H1 (cell line): ENCODE results near the gene TOGARAM1. TPM values are rescaled to one million over a fixed set of nuclear protein-coding genes. Genes with fewer than 3 reads are reported as not detected.

Experiments
- CHD1 ChIP-seq: IDR thresholded peaks from 2 replicates; pipeline ENCODE4 v1.6.1; 2012; ENCODE audit warnings: low read depth, low read length, improper control_type of control experiment
- CTBP2 ChIP-seq: IDR thresholded peaks from 2 replicates; pipeline ENCODE4 v1.7.0; 2011; ENCODE audit warnings: borderline replicate concordance, mild to moderate bottlenecking, moderate library complexity, mixed read lengths, low read length; ENCODE audit not compliant: insufficient read depth, insufficient read length
- NRF1 ChIP-seq: IDR thresholded peaks from 2 replicates; pipeline ENCODE4 v1.6.1; 2011; ENCODE audit warnings: mild to moderate bottlenecking, low read depth, low read length, improper control_type of control experiment
- SP1 ChIP-seq: IDR thresholded peaks from 2 replicates; pipeline ENCODE4 v1.6.1; 2011; ENCODE audit warnings: low read depth, low read length
- USF2 ChIP-seq: IDR thresholded peaks from 2 replicates; pipeline ENCODE4 v1.6.1; 2011; ENCODE audit warnings: low read length, improper control_type of control experiment
- polyA plus RNA-seq, 7 experiments: library from polyadenylated mRNA; depleted of rRNA in 3 of 7; stranded (reverse) in 5 of 7; unstranded in 2 of 7; fragments of >200 nt in 5 of 7; fragments of 200-250 nt in 2 of 7; gene quantifications; 1 replicate in 5 of 7; 2 replicates in 1 of 7; 4 replicates in 1 of 7; pipeline versions ENCODE4 v1.2.1 to v1.2.3, GENCODE V29; 2011 to 2013; ENCODE audit warnings: missing spikeins in 2 of 7, mixed read lengths in 2 of 7
- total RNA-seq: library from RNA; stranded (reverse); fragmentation: NEBNext Ultra II Directional; extraction: Animal tissue kit (Norgen Biotek cat#: 25700); gene quantifications from 2 replicates; pipeline ENCODE4 v1.2.1, GENCODE V29; 2021

TOGARAM1 gene
- total and polyA plus RNA-seq, 2 of the 8 experiments (the other 6 are each of a cell fraction or from before 2014, with no cell fraction given): 2.5 to 6.8 TPM

DNA sequence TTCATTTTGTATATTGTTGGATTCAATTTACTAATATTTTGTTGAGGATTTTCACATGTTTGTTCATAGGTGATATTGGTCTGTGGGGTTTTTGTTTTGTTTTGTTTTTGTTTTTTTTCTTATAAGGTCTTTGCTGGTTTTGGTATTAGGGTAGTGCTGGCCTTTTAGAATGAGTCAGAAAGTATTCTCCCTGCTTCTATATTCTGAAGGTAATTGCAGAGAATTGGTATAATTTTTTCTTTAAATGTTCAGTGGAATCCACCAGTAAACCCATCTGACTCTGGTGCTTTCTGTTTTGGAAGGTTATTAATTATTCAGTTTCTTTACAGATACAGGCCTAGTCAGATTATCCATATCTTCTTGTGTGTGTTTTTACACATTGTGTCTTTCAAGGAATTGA lies 8.9 kb downstream of the TOGARAM1 start (continued):
- no peak for TF ChIP-seq CTBP2
- TF ChIP-seq CHD1: no peak
- TF ChIP-seq NRF1: no peak
- TF ChIP-seq USF2: no peak
- no peak for TF ChIP-seq SP1
